Measurements from ENCODE around the gene RFT1.

GRCh38 chr3:53074761-53075742, 55.2 kb downstream of the RFT1 start:
- TF ChIP-seq SRSF4 (IDR thresholded peaks at IDR 0.05; ENCODE audit: low read depth, low read length, poor library complexity, severe bottlenecking) = no peak
- TF ChIP-seq ZBTB7A (CRISPR knock-in tag; IDR thresholded peaks at IDR 0.05) = no peak
- TF ChIP-seq POLR2AphosphoS5 (IDR thresholded peaks at IDR 0.05; ENCODE audit: low read depth, low read length) = no peak
- TF ChIP-seq ATF4 (CRISPR knock-in tag; IDR thresholded peaks at IDR 0.05) = no peak
- TF ChIP-seq GTF2F1 (IDR thresholded peaks at IDR 0.05; ENCODE audit: low read length) = no peak
- no peak for TF ChIP-seq ZFP82 (CRISPR knock-in tag; IDR thresholded peaks at IDR 0.05; ENCODE audit: borderline replicate concordance)
- TF ChIP-seq TBX3 (IDR thresholded peaks at IDR 0.05; ENCODE audit: borderline replicate concordance) = no peak
- TF ChIP-seq, protein P1, sequence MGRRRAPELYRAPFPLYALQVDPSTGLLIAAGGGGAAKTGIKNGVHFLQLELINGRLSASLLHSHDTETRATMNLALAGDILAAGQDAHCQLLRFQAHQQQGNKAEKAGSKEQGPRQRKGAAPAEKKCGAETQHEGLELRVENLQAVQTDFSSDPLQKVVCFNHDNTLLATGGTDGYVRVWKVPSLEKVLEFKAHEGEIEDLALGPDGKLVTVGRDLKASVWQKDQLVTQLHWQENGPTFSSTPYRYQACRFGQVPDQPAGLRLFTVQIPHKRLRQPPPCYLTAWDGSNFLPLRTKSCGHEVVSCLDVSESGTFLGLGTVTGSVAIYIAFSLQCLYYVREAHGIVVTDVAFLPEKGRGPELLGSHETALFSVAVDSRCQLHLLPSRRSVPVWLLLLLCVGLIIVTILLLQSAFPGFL (CRISPR knock-in tag; IDR thresholded peaks at IDR 0.05) = no peak
- TF ChIP-seq EZH2 (conservative IDR thresholded peaks at IDR 0.05; ENCODE audit: low read depth, low read length) = no peak
- TF ChIP-seq, protein P2, sequence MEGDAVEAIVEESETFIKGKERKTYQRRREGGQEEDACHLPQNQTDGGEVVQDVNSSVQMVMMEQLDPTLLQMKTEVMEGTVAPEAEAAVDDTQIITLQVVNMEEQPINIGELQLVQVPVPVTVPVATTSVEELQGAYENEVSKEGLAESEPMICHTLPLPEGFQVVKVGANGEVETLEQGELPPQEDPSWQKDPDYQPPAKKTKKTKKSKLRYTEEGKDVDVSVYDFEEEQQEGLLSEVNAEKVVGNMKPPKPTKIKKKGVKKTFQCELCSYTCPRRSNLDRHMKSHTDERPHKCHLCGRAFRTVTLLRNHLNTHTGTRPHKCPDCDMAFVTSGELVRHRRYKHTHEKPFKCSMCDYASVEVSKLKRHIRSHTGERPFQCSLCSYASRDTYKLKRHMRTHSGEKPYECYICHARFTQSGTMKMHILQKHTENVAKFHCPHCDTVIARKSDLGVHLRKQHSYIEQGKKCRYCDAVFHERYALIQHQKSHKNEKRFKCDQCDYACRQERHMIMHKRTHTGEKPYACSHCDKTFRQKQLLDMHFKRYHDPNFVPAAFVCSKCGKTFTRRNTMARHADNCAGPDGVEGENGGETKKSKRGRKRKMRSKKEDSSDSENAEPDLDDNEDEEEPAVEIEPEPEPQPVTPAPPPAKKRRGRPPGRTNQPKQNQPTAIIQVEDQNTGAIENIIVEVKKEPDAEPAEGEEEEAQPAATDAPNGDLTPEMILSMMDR (CRISPR knock-in tag; IDR thresholded peaks at IDR 0.05) = no peak
- no peak for TF ChIP-seq RCOR2 (CRISPR knock-in tag; IDR thresholded peaks at IDR 0.05)
- TF ChIP-seq GABPA (IDR thresholded peaks at IDR 0.05; ENCODE audit: low read depth, low read length) = no peak
- TF ChIP-seq GABPA (CRISPR knock-in tag; IDR thresholded peaks at IDR 0.05; ENCODE audit: low read depth) = no peak
- no peak for TF ChIP-seq POLR2A (IDR thresholded peaks at IDR 0.05; ENCODE audit: insufficient read depth in 1 of 2, low read depth in 2 of 2, low read length in 2 of 2)
